H1 (cell line): ENCODE data around the gene GMPR. TPM values are rescaled to one million over a fixed set of nuclear protein-coding genes. Genes with fewer than 3 reads are reported as not detected.

Source experiments
- CTCF ChIA-PET: fragments of 300-600 bp; sonication (Branson Sonifier 250); formaldehyde crosslinking; loops from one replicate; lab custom pipeline; 2021; ENCODE audit not compliant: partially characterized antibody; lab: Charles Lee
- POLR2A ChIA-PET: fragments of 300-600 bp; sonication (Branson Sonifier 250); formaldehyde crosslinking; loops from one replicate; lab custom pipeline; 2021; ENCODE audit warnings: inconsistent platforms; ENCODE audit not compliant: partially characterized antibody; lab: Charles Lee
- DNase-seq, 2 experiments: peaks; one replicate each; pipeline versions ENCODE4 v3.0.0 to v3.0.0-alpha.2; 2010 to 2022; ENCODE audit warnings: low spot score in 2 of 2, low read depth in 1 of 2, mixed read lengths in 1 of 2
- FAIRE-seq: peaks from 2 replicates; lab custom pipeline; 2011; peaks lifted over from hg19 to GRCh38; lab: Jason Lieb, UNC
- H2AFZ ChIP-seq: 2 replicates; pipeline ENCODE4 v1.8.1; 2012; ENCODE audit warnings: low read length, inconsistent platforms
- H2AK5ac ChIP-seq: 2 replicates; pipeline ENCODE4 v1.6.1; 2013; ENCODE audit warnings: low read depth, low read length
- H2BK120ac ChIP-seq: replicated peaks from 2 replicates; pipeline ENCODE3; 2013; ENCODE audit warnings: low read depth, low read length, inconsistent platforms
- H2BK12ac ChIP-seq: 2 replicates; pipeline ENCODE4 v1.6.1; 2013; ENCODE audit warnings: low read depth, low read length
- H2BK15ac ChIP-seq: 2 replicates; pipeline ENCODE4 v1.6.1; 2013; ENCODE audit warnings: low read length
- H2BK20ac ChIP-seq: 2 replicates; pipeline ENCODE4 v1.6.1; 2013; ENCODE audit warnings: low read length
- H2BK5ac ChIP-seq: 2 replicates; pipeline ENCODE4 v1.6.1; 2013; ENCODE audit warnings: low read depth, low read length
- H3K14ac ChIP-seq: 2 replicates; pipeline ENCODE4 v1.6.1; 2013; ENCODE audit warnings: inconsistent platforms; ENCODE audit not compliant: insufficient read length
- H3K18ac ChIP-seq: 2 replicates; pipeline ENCODE4 v1.6.1; 2013; ENCODE audit warnings: low read length; ENCODE audit errors: extremely low read depth
- H3K23ac ChIP-seq: 2 replicates; pipeline ENCODE4 v1.6.1; 2013; ENCODE audit warnings: inconsistent platforms; ENCODE audit not compliant: insufficient read length
- H3K23me2 ChIP-seq: 2 replicates; pipeline ENCODE4 v1.6.1; 2013; ENCODE audit warnings: low read depth, low read length
- H3K27ac ChIP-seq: 2 replicates; pipeline ENCODE4 v1.6.1; 2011; ENCODE audit warnings: low read depth, low read length, inconsistent platforms
- H3K27me3 ChIP-seq, 4 experiments: replicated peaks in 1 of 4; 1 replicate in 1 of 4; 2 replicates in 3 of 4; pipeline versions ENCODE4 v1.6.1 to v1.8.1; 2011 to 2013; ENCODE audit warnings: low read length in 3 of 4, mild to moderate bottlenecking in 3 of 4, inconsistent platforms in 2 of 4, mixed read lengths in 2 of 4, moderate library complexity in 1 of 4; ENCODE audit not compliant: control insufficient read depth in 3 of 4, insufficient read depth in 3 of 4; ENCODE audit errors: extremely low read depth in 1 of 4
- H3K36me3 ChIP-seq, 4 experiments: 2 replicates each; pipeline versions ENCODE4 v1.6.1 to v1.8.1; 2011 to 2013; ENCODE audit warnings: mild to moderate bottlenecking in 4 of 4, low read length in 3 of 4, moderate library complexity in 2 of 4, control low read depth in 1 of 4, inconsistent platforms in 1 of 4; ENCODE audit not compliant: insufficient read depth in 4 of 4, control insufficient read depth in 2 of 4
- H3K4ac ChIP-seq: replicated peaks from 2 replicates; pipeline ENCODE3; 2013; ENCODE audit warnings: low read length, low read depth, mixed read lengths, inconsistent platforms; ENCODE audit not compliant: insufficient read length
- H3K4me1 ChIP-seq, 4 experiments: replicated peaks in 1 of 4; 1 replicate in 1 of 4; 2 replicates in 3 of 4; pipeline versions ENCODE4 v1.6.1 to v1.8.1; 2011 to 2013; ENCODE audit warnings: low read length in 3 of 4, inconsistent platforms in 2 of 4, mixed read lengths in 1 of 4; ENCODE audit not compliant: insufficient read depth in 4 of 4, control insufficient read depth in 3 of 4
- H3K4me2 ChIP-seq, 2 experiments: 2 replicates each; pipeline versions ENCODE4 v1.6.1 to v1.8.1; 2011 to 2013; ENCODE audit warnings: low read depth in 2 of 2, low read length in 2 of 2, control low read depth in 1 of 2, inconsistent platforms in 1 of 2, mild to moderate bottlenecking in 1 of 2; ENCODE audit not compliant: insufficient read depth in 1 of 2
- H3K4me3 ChIP-seq, 4 experiments: fragments of 200-600, 300-600 bp in 1 of 4; sonication (generic), shearing (Covaris generic), sonication (Bioruptor Twin) in 1 of 4; 2 replicates each; pipeline versions ENCODE4 v1.5.1 to v1.8.1; 2011 to 2016; ENCODE audit warnings: low read length in 4 of 4, low read depth in 3 of 4, control low read depth in 2 of 4, inconsistent platforms in 2 of 4, mild to moderate bottlenecking in 2 of 4, mixed read lengths in 1 of 4, moderate library complexity in 1 of 4; ENCODE audit not compliant: insufficient read depth in 2 of 4; ENCODE audit errors: extremely low read depth in 1 of 4
- H3K56ac ChIP-seq: replicated peaks from 2 replicates; pipeline ENCODE3; 2013; ENCODE audit warnings: low read depth, mild to moderate bottlenecking, mixed read lengths, low read length, inconsistent platforms; ENCODE audit not compliant: insufficient read length
- H3K79me1 ChIP-seq: 2 replicates; pipeline ENCODE4 v1.6.1; 2013; ENCODE audit warnings: low read depth, low read length, control low read depth
- H3K79me2 ChIP-seq, 2 experiments: 2 replicates each; pipeline versions ENCODE4 v1.6.1 to v1.8.1; 2012 to 2013; ENCODE audit warnings: low read length in 2 of 2, mild to moderate bottlenecking in 2 of 2, inconsistent platforms in 1 of 2; ENCODE audit not compliant: insufficient read depth in 2 of 2, control insufficient read depth in 1 of 2
- H3K9ac ChIP-seq, 4 experiments: replicated peaks in 1 of 4; 1 replicate in 1 of 4; 2 replicates in 3 of 4; pipeline versions ENCODE4 v1.6.1 to v1.8.1; 2011 to 2013; ENCODE audit warnings: low read depth in 3 of 4, low read length in 3 of 4, control low read depth in 2 of 4, mild to moderate bottlenecking in 2 of 4, moderate library complexity in 2 of 4, inconsistent platforms in 1 of 4; ENCODE audit errors: extremely low read depth in 1 of 4
- H3K9me3 ChIP-seq, 2 experiments: 2 replicates each; pipeline versions ENCODE4 v1.6.1 to v1.8.1; 2012 to 2013; ENCODE audit warnings: mild to moderate bottlenecking in 2 of 2, moderate library complexity in 2 of 2, control low read depth in 1 of 2, inconsistent platforms in 1 of 2, low read depth in 1 of 2, low read length in 1 of 2, mixed read lengths in 1 of 2; ENCODE audit not compliant: insufficient read depth in 2 of 2
- H4K20me1 ChIP-seq, 2 experiments: replicated peaks in 1 of 2; 2 replicates each; pipeline versions ENCODE3 to v1.8.1; 2011 to 2013; ENCODE audit warnings: inconsistent platforms in 2 of 2, low read length in 2 of 2, mild to moderate bottlenecking in 1 of 2; ENCODE audit not compliant: insufficient read depth in 2 of 2, control insufficient read depth in 1 of 2
- H4K5ac ChIP-seq: 2 replicates; pipeline ENCODE4 v1.6.1; 2013; ENCODE audit warnings: low read length, low read depth, mixed read lengths, inconsistent platforms; ENCODE audit not compliant: insufficient read length
- H4K8ac ChIP-seq: 2 replicates; pipeline ENCODE4 v1.8.0; 2013; ENCODE audit warnings: mild to moderate bottlenecking, moderate library complexity, low read length, inconsistent platforms; ENCODE audit not compliant: insufficient read depth; ENCODE audit errors: extremely low read depth
- H4K91ac ChIP-seq: replicated peaks from 2 replicates; pipeline ENCODE3; 2013; ENCODE audit warnings: low read length, mixed read lengths, inconsistent platforms; ENCODE audit not compliant: insufficient read length
- BACH1 ChIP-seq: IDR thresholded peaks from 2 replicates; pipeline ENCODE4 v1.6.1; 2012; ENCODE audit warnings: low read length, improper control_type of control experiment
- CREB1 ChIP-seq: IDR thresholded peaks from 2 replicates; pipeline ENCODE4 v1.6.1; 2012; ENCODE audit warnings: inconsistent platforms
- E2F6 ChIP-seq: IDR thresholded peaks from 2 replicates; pipeline ENCODE4 v1.6.1; 2012; ENCODE audit warnings: inconsistent platforms
- EZH2 ChIP-seq: fragments of 200-600 bp; sonication (generic); IDR thresholded peaks from 2 replicates; pipeline ENCODE4 v1.7.1; 2012; ENCODE audit warnings: low read depth, mild to moderate bottlenecking, moderate library complexity, low read length, inconsistent platforms; ENCODE audit not compliant: severe bottlenecking
- GABPA ChIP-seq: IDR thresholded peaks from 2 replicates; pipeline ENCODE4 v1.6.1; 2011; ENCODE audit warnings: mild to moderate bottlenecking, low read length, moderate library complexity, borderline replicate concordance; ENCODE audit not compliant: insufficient read depth
- GTF2F1 ChIP-seq: IDR thresholded peaks from 2 replicates; pipeline ENCODE4 v1.6.1; 2012; ENCODE audit warnings: low read depth, low read length, improper control_type of control experiment, borderline replicate concordance
- KDM5A ChIP-seq: fragments of 200-600 bp; IDR thresholded peaks from 2 replicates; pipeline ENCODE4 v1.7.1; 2012; ENCODE audit warnings: mild to moderate bottlenecking, low read length, inconsistent platforms, mixed read lengths
- NANOG ChIP-seq: IDR thresholded peaks from 2 replicates; pipeline ENCODE4 v1.6.1; 2011; ENCODE audit warnings: low read length, low read depth, mild to moderate bottlenecking, inconsistent platforms; ENCODE audit not compliant: insufficient read depth, poor library complexity, severe bottlenecking
- RXRA ChIP-seq: IDR thresholded peaks from 2 replicates; pipeline ENCODE4 v1.6.1; 2011; ENCODE audit warnings: low read depth, mild to moderate bottlenecking, low read length, moderate library complexity; ENCODE audit not compliant: insufficient read depth
- SAP30 ChIP-seq: fragments of 300-600 bp; sonication (generic); IDR thresholded peaks from 2 replicates; pipeline ENCODE4 v1.7.1; 2012; ENCODE audit warnings: low read length, moderate library complexity, mild to moderate bottlenecking, inconsistent platforms; ENCODE audit not compliant: insufficient read depth, insufficient replicate concordance
- ZNF274 ChIP-seq: IDR thresholded peaks from 2 replicates; pipeline ENCODE4 v1.7.0; 2012; ENCODE audit warnings: low read length, borderline replicate concordance; ENCODE audit errors: extremely low read depth
- WGBS, 2 experiments: shearing (Covaris generic) in 1 of 2; methylation state at CpG; one replicate each; pipeline versions ENCODE4 v1.1.6 to v1.1.7; 2013 to 2015; ENCODE audit warnings: low lambda C conversion rate in 2 of 2, mixed read lengths in 2 of 2, inconsistent platforms in 1 of 2, low coverage in 1 of 2, missing lambda C conversion rate in 1 of 2; ENCODE audit not compliant: insufficient replicate concordance in 2 of 2, insufficient coverage in 1 of 2, insufficient read length in 1 of 2; ENCODE audit errors: extremely low coverage in 1 of 2, missing lambda C conversion rate in 1 of 2; 5-methylcytosine and 5-hydroxymethylcytosine counted together
- polyA plus RNA-seq, 7 experiments: library from polyadenylated mRNA; depleted of rRNA in 3 of 7; stranded (reverse) in 5 of 7; unstranded in 2 of 7; fragments of >200 nt in 5 of 7; fragments of 200-250 nt in 2 of 7; gene quantifications; 1 replicate in 5 of 7; 2 replicates in 1 of 7; 4 replicates in 1 of 7; pipeline versions ENCODE4 v1.2.1 to v1.2.3, GENCODE V29; 2011 to 2013; ENCODE audit warnings: missing spikeins in 2 of 7, mixed read lengths in 2 of 7
- total RNA-seq: library from RNA; stranded (reverse); fragmentation: NEBNext Ultra II Directional; extraction: Animal tissue kit (Norgen Biotek cat#: 25700); gene quantifications from 2 replicates; pipeline ENCODE4 v1.2.1, GENCODE V29; 2021

GMPR gene
- total and polyA plus RNA-seq, 2 of the 8 experiments (the other 6 are each of a cell fraction or from before 2014, with no cell fraction given), result 0.99 to 1.2 TPM

GRCh38 chr6:16292432-16292831 is 54.0 kb downstream of the GMPR start:
- no peak overlapping the region for H3K18ac ChIP-seq
- no peak overlapping the region for H4K5ac ChIP-seq
- no peak overlapping the region for H3K14ac ChIP-seq
- no peaks in the 10 kb centered on the region for H3K79me1 ChIP-seq
- H2BK20ac ChIP-seq, result no peak overlapping the region
- 0 out of 7 replicates have a peak, but pooled peaks cover 0 to 2% (median 0%) of the 10 kb centered on the region in 4 experiments for H3K4me1 ChIP-seq
- H3K23ac ChIP-seq, result no peak overlapping the region
- H3K27ac ChIP-seq, result no peak overlapping the region
- no peaks in the 10 kb centered on the region for H3K36me3 ChIP-seq
- no peaks in the 10 kb centered on the region for H3K23me2 ChIP-seq
- CTCF ChIA-PET, result interaction anchor here (0.6 to 3.2 kb wide), 4 partner anchors 13 to 279 kb away, joined by 3 to 18 read pairs (median 3); no protein-coding TSS in a partner anchor
- H2BK120ac ChIP-seq, result no peak overlapping the region
- H4K20me1 ChIP-seq, result no peaks in the 10 kb centered on the region
- no peaks in the 10 kb centered on the region for H3K27me3 ChIP-seq
- 84% methylated on average over 5 of the region's 5 CpGs; no CpG with 5 or more reads in 1 of the 2 experiments for WGBS, 2 experiments
- no peak overlapping the region for H2BK5ac ChIP-seq
- H3K56ac ChIP-seq, result no peak overlapping the region
- H3K4me2 ChIP-seq, result no peak overlapping the region
- no peak overlapping the region for H2AK5ac ChIP-seq
- no peak overlapping the region for H2AFZ ChIP-seq
- TF ChIP-seq GABPA (no peak), E2F6 (no peak), GTF2F1 (no peak), ZNF274 (no peak), EZH2 (no peak), RXRA (no peak), NANOG (no peak), CREB1 (no peak), SAP30 (no peak), KDM5A (no peak), BACH1 (no peak)
- TF ChIP-seq, all 59 proteins: peak for 0
- DNase-seq, result no peak
- H3K4ac ChIP-seq, result no peak overlapping the region
- no peak for FAIRE-seq
- H4K8ac ChIP-seq, result no peak overlapping the region
- H2BK15ac ChIP-seq, result no peak overlapping the region
- POLR2A ChIA-PET, result no interaction called here
- H3K9me3 ChIP-seq, result no peaks in the 10 kb centered on the region; a peak in 1 of 4 replicates
- H3K9ac ChIP-seq, result no peak overlapping the region
- no peak overlapping the region for H2BK12ac ChIP-seq
- no peaks in the 10 kb centered on the region for H3K79me2 ChIP-seq
- no peak overlapping the region for H4K91ac ChIP-seq
- no peak overlapping the region for H3K4me3 ChIP-seq
